HG03039 (cell line): Measurements from ENCODE around the gene PRSS27.

Experiments used
- ATAC-seq: cut with Tn5 transposase; IDR thresholded peaks from one replicate; pipeline ENCODE4 v1.9.1; 2021; ENCODE audit warnings: mild to moderate bottlenecking, moderate library complexity; ENCODE audit not compliant: unreplicated experiment

Gene PRSS27

GRCh38 chr16:2710021-2710710 is 9.9 kb downstream of the PRSS27 start:
- ATAC-seq, result no peak

GRCh38 chr16:2709588-2709984 is 10.4 kb downstream of the PRSS27 start:
- ATAC-seq, result no peak

GRCh38 chr16:2708955-2709587 is 11.0 kb downstream of the PRSS27 start:
- ATAC-seq, result no peak

- no peak for ATAC-seq
These were observed 11.8 kb downstream of the PRSS27 start for GRCh38 chr16:2708290-2708639.

GRCh38 chr16:2707368-2708289 is 12.4 kb downstream of the PRSS27 start:
- ATAC-seq, result no peak

- ATAC-seq, result no peak
These were observed 13.3 kb downstream of the PRSS27 start for GRCh38 chr16:2706611-2707311.

GRCh38 chr16:2706085-2706484 is 13.9 kb downstream of the PRSS27 start:
- no peak for ATAC-seq

GRCh38 chr16:2705351-2705750 is 14.7 kb downstream of the PRSS27 start:
- no peak for ATAC-seq

GRCh38 chr16:2704983-2705275 is 15.1 kb downstream of the PRSS27 start:
- no peak for ATAC-seq

- ATAC-seq, result no peak
These were observed 15.7 kb downstream of the PRSS27 start for GRCh38 chr16:2704166-2704982.

- ATAC-seq, result no peak
These were observed 16.9 kb downstream of the PRSS27 start for GRCh38 chr16:2702871-2703745.

- ATAC-seq, result no peak
These were observed 17.6 kb downstream of the PRSS27 start for GRCh38 chr16:2702438-2702825.

GRCh38 chr16:2701713-2702437 is 18.1 kb downstream of the PRSS27 start:
- no peak for ATAC-seq

- no peak for ATAC-seq
These were observed 18.8 kb downstream of the PRSS27 start for GRCh38 chr16:2701272-2701671.

- ATAC-seq, result no peak
These were observed 19.2 kb downstream of the PRSS27 start for GRCh38 chr16:2700786-2701185.

GRCh38 chr16:2699791-2700600 is 20.0 kb downstream of the PRSS27 start:
- no peak for ATAC-seq

- no peak for ATAC-seq
These were observed 20.9 kb downstream of the PRSS27 start for GRCh38 chr16:2698965-2699750.
